Mononuclear cell (primary cell): ENCODE measurements around the gene BOLA1. TPM values are rescaled to one million over a fixed set of nuclear protein-coding genes. Genes with fewer than 3 reads are reported as not detected.
"Not testable (repeated sequence)": the region's sequence is repeated elsewhere in the genome, so short reads cannot be mapped to it uniquely, and the experiment has no call there.

ENCODE experiments used
- H3K27me3 ChIP-seq: 2 replicates; pipeline ENCODE4 v1.6.0; 2011; ENCODE audit warnings: low read length, control low read depth; ENCODE audit not compliant: insufficient read depth
- H3K4me1 ChIP-seq: 2 replicates; pipeline ENCODE4 v1.5.1; 2011; ENCODE audit warnings: mild to moderate bottlenecking, low read length, control low read depth; ENCODE audit not compliant: insufficient read depth
- H3K4me3 ChIP-seq: 2 replicates; pipeline ENCODE4 v1.5.1; 2011; ENCODE audit warnings: mild to moderate bottlenecking, low read length, moderate library complexity
- H3K9me3 ChIP-seq: 2 replicates; pipeline ENCODE4 v1.5.1; 2011; ENCODE audit warnings: low read depth, mild to moderate bottlenecking, control low read depth, low read length
- total RNA-seq: library from RNA; depleted of rRNA; stranded (reverse); fragments of >200 nt; gene quantifications from one replicate; pipeline ENCODE4 v1.2.3, GENCODE V29; 2012

The BOLA1 gene
- total RNA-seq, 1 donor, result 4.0 TPM

- Histone ChIP-seq H3K4me3 (peak overlapping the region; percentile 87), H3K27me3 (no peaks in the 10 kb centered on the region), H3K9me3 (no peaks in the 10 kb centered on the region), H3K4me1 (peaks cover 38% of the 10 kb centered on the region)
Measured at GRCh38 chr1:149884433-149885338, 14.7 kb upstream of the BOLA1 start.

- Histone ChIP-seq H3K4me1 (peaks cover 38% of the 10 kb centered on the region), H3K4me3 (peak overlapping the region; percentile 87), H3K9me3 (no peaks in the 10 kb centered on the region), H3K27me3 (no peaks in the 10 kb centered on the region)
Measured at GRCh38 chr1:149885339-149886120, 13.8 kb upstream of the BOLA1 start.

- peak overlapping the region; percentile 87 for H3K4me3 ChIP-seq
- not testable (repeated sequence) for H3K27me3 ChIP-seq, H3K9me3 ChIP-seq
- H3K4me1 ChIP-seq, result peaks cover 38% of the 10 kb centered on the region
Measured at GRCh38 chr1:149886121-149886395, 13.3 kb upstream of the BOLA1 start.

DNA sequence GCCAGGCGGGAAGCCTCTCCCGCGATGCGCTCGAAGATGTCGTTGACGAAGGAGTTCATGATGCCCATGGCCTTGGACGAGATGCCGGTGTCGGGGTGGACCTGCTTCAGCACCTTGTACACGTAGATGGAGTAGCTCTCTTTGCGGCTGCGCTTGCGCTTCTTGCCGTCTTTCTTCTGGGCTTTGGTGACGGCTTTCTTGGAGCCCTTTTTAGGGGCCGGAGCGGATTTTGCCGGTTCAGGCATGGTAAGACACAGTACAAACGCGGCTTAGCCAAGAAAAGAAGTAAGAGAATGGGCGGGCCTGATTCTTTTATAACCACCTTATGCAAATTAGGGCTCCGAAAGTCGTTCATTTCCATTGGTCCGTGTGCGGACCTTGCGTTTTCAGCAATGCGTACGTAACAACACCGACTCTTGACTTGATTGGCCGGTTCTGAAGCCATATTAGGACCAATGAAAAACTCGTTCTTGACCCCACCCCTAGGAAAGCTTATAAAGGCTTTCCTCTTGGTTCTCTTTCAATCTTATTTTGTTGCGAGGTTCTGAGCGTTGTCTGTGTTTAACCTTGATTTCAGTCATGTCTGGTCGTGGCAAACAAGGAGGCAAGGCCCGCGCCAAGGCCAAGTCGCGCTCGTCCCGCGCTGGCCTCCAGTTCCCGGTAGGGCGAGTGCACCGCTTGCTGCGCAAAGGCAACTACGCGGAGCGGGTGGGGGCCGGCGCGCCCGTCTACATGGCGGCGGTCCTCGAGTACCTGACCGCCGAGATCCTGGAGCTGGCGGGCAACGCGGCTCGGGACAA is 12.8 kb upstream of the BOLA1 start:
- Histone ChIP-seq H3K4me3 (peak overlapping the region; percentile 87), H3K9me3 (no peaks in the 10 kb centered on the region), H3K27me3 (no peaks in the 10 kb centered on the region), H3K4me1 (peaks cover 38% of the 10 kb centered on the region)

DNA sequence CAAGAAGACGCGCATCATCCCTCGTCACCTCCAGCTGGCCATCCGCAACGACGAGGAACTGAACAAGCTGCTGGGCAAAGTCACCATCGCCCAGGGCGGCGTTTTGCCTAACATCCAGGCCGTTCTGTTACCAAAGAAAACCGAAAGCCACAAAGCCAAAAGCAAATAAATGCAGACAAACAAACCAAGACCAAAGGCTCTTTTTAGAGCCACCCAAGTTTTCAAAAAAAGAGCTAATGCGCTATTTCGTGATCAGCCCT is 12.2 kb upstream of the BOLA1 start:
- not testable (repeated sequence) for H3K27me3 ChIP-seq, H3K9me3 ChIP-seq
- Histone ChIP-seq H3K4me3 (peak overlapping the region; percentile 87), H3K4me1 (peaks cover 34% of the 10 kb centered on the region)

DNA sequence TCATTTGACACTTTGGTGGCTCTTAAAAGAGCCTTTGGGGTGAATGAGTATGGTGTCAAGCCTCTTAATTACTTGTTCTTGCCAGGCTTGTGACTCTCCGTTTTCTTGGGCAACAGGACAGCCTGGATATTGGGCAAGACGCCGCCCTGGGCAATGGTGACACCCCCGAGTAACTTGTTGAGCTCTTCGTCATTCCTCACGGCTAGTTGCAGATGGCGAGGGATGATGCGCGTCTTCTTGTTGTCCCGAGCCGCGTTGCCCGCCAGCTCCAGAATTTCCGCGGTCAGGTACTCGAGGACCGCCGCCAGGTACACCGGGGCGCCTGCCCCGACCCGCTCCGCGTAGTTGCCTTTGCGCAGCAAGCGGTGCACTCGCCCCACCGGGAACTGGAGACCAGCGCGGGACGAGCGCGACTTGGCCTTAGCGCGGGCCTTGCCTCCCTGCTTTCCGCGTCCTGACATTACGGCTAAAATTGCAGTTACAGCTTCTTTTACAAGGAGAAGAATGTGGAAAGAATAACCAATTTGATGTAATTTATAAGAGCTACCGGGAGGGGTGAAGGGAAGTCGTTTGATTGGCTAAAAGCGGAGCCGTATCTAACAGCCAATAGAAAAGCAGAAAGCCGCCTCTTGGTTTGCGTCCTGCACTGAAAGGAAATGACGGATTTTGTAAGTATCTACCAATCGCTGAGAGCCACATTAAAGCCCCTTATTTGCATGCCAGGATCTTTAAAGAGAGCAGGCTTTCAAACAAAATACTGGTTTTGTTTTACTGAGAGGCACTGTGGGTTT is 11.7 kb upstream of the BOLA1 start:
- H3K27me3 ChIP-seq, result no peaks in the 10 kb centered on the region
- peak overlapping the region; percentile 87 for H3K4me3 ChIP-seq
- H3K4me1 ChIP-seq, result peaks cover 34% of the 10 kb centered on the region
- H3K9me3 ChIP-seq, result no peaks in the 10 kb centered on the region

- peak overlapping the region; percentile 87 for H3K4me3 ChIP-seq
- H3K27me3 ChIP-seq, result no peaks in the 10 kb centered on the region
- H3K9me3 ChIP-seq, result no peaks in the 10 kb centered on the region
- H3K4me1 ChIP-seq, result peaks cover 33% of the 10 kb centered on the region
Measured at GRCh38 chr1:149888247-149888998, 10.9 kb upstream of the BOLA1 start.

- no peaks in the 10 kb centered on the region for H3K9me3 ChIP-seq
- H3K4me3 ChIP-seq, result peak overlapping the region; percentile 87
- H3K4me1 ChIP-seq, result peaks cover 28% of the 10 kb centered on the region
- H3K27me3 ChIP-seq, result no peaks in the 10 kb centered on the region
Measured at GRCh38 chr1:149888999-149889289, 10.4 kb upstream of the BOLA1 start.

DNA sequence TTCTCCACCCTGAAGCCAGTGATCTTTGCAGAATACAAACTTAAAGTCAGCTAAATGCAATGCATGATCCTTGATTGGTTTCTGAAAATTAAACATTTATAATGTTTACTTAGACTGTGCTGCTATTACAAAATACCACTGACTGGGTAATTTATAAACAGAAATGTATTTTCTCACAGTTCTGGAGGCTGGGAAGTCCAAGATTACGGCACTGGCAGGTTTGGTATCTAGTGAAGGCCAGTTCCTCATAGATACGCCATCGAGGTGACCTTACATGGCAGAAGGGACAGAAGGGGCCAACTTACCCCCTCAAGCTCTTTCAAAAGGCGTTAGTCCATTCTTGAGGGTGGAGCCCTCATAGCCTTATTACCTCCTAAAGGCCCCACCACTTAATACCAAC is 2.8 kb upstream of the BOLA1 start:
- no peaks in the 10 kb centered on the region for H3K27me3 ChIP-seq
- H3K9me3 ChIP-seq, result no peaks in the 10 kb centered on the region
- peaks cover 8% of the 10 kb centered on the region for H3K4me1 ChIP-seq
- no peak overlapping the region for H3K4me3 ChIP-seq

DNA sequence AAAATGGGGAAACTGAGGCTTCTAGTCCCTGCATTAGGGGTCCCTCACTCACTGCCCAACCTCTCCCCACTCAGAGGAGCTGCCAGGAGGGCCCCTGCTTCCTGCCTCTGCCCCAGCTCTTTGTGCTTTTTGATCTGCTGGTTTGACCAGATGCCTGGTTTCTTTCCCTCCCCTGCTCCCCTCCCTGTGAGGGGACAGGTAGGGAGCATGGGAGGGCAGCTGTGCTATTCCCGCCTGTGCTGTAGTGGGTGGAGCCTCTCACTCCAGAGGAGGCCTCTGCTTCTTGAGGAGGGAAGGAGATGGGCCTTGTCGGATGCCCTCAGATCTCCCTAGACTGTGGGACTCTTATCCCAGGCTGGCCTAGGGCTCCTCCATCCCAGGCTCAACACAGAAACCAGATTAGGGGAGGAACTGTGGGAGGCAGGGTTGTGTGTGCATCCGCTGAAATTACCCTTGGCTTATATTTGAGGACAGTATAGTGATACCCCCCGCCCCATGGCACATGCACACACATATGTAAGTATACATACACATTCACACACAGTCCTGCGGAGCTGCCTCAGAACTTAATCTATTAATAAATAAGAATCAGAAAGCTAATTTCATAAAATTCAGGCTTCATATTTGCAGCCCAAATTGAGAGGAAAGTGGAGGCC is 4.6 kb downstream of the BOLA1 start:
- Histone ChIP-seq H3K4me3 (no peak overlapping the region), H3K9me3 (no peaks in the 10 kb centered on the region), H3K27me3 (no peaks in the 10 kb centered on the region), H3K4me1 (peaks cover 8% of the 10 kb centered on the region)

DNA sequence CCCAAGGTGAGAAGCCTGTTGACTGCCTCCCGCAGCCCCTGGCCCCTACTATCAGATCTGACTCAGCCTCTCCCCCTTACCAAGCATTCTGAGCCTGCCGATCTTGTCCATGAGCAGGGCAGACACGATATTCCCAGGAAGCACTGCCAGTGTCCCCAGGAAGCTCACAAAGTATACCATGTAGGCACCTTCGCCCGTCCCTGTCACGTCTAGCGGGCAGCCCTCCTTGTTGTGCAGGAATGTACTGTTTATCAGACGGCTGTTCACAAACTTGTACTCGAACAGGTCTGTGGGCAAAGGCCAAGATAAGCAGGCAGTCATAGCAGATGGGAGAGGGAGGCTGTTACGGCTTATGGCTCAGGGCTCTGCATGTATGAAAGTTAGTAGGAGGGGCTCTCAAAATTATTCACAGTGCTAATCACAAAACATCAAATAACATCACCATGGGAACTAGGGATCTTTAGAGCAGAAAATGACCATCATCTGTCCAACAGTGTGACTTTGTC is 7.3 kb downstream of the BOLA1 start:
- Histone ChIP-seq H3K9me3 (no peaks in the 10 kb centered on the region), H3K4me3 (no peak overlapping the region), H3K27me3 (no peaks in the 10 kb centered on the region)

GRCh38 chr1:149914545-149914944 is 15.2 kb downstream of the BOLA1 start:
- H3K27me3 ChIP-seq, result peaks cover 2% of the 10 kb centered on the region
- H3K4me3 ChIP-seq, result no peak overlapping the region
- H3K4me1 ChIP-seq, result peaks cover 26% of the 10 kb centered on the region
- H3K9me3 ChIP-seq, result no peaks in the 10 kb centered on the region

More for the DNA sequence above, 7.3 kb downstream of the BOLA1 start:
- H3K4me1 ChIP-seq, result no peaks in the 10 kb centered on the region

DNA sequence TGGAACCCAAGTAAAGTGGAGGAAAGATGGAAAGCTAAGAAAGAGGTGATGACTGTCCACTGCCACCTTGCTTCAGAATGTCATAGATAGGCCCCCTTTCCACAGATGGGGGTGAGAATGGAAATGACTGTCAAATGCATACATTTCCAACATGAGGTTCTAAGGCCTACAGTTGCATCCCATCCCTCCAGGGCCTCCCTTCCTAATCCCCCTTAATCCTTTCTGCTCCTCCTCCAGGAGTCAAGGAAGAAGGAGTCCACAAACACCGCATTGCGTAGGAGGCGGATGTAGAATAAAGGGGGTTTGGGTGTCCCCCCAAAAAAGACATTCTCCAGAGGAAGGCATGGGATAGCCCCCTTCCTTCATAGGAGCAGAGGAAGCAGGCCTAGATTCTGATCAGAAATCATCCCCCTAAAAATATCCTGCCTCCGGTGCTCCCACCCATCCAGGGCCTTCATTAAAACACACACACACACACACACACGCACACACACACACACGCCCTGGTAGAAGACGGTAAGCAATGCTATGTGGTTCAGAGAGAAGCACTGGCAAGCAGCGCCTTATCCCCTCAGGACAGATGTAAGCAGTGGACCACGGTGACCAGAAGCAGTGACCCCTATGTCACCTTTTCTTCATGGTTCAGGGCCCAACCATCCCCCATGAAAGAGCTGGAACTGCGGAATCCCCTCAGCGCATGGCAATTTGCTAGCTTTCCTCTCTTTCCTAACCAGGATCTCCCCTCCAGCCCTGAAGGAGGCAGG is 16.2 kb downstream of the BOLA1 start:
- Histone ChIP-seq H3K4me1 (peaks cover 26% of the 10 kb centered on the region), H3K9me3 (no peaks in the 10 kb centered on the region), H3K27me3 (peaks cover 2% of the 10 kb centered on the region), H3K4me3 (no peak overlapping the region)
